AG08396 (cell line): Measurements from ENCODE around the gene BRWD1.

Source experiments
- DNase-seq: peaks from one replicate; pipeline ENCODE4 v3.0.0; 2012; ENCODE audit warnings: low spot score, mixed read lengths

The BRWD1 gene

GRCh38 chr21:39197448-39198233, 115.8 kb downstream of the BRWD1 start:
- DNase-seq: no peak

- no peak for DNase-seq
Measured at GRCh38 chr21:39196838-39197237, 116.6 kb downstream of the BRWD1 start.

GRCh38 chr21:39196310-39196709, 117.1 kb downstream of the BRWD1 start:
- DNase-seq: no peak

GRCh38 chr21:39193380-39193779, 120.1 kb downstream of the BRWD1 start:
- no peak for DNase-seq

- DNase-seq: peak; percentile 14
Measured at GRCh38 chr21:39189857-39190604, 123.4 kb downstream of the BRWD1 start.

- DNase-seq: no peak
Measured at GRCh38 chr21:39188521-39189139, 124.8 kb downstream of the BRWD1 start.

- DNase-seq: no peak
Measured at GRCh38 chr21:39187141-39187540, 126.3 kb downstream of the BRWD1 start.

GRCh38 chr21:39186676-39187075, 126.8 kb downstream of the BRWD1 start:
- no peak for DNase-seq

- no peak for DNase-seq
Measured at GRCh38 chr21:39185157-39185556, 128.3 kb downstream of the BRWD1 start.

- no peak for DNase-seq
Measured at GRCh38 chr21:39184050-39184980, 129.1 kb downstream of the BRWD1 start.

GRCh38 chr21:39183272-39184049, 130.0 kb downstream of the BRWD1 start, which contains the start of gene PSMG1:
Gene PSMG1, minus strand, starts transcription at chr21:39183451. Its CDS starts 66 bp downstream, at chr21:39183385.
- peak; percentile 96 for DNase-seq

- no peak for DNase-seq
Measured at GRCh38 chr21:39182484-39183271, 130.8 kb downstream of the BRWD1 start.

- DNase-seq: no peak
Measured at GRCh38 chr21:39182016-39182415, 131.4 kb downstream of the BRWD1 start.

- DNase-seq: no peak
Measured at GRCh38 chr21:39181205-39181818, 132.1 kb downstream of the BRWD1 start.

- no peak for DNase-seq
Measured at GRCh38 chr21:39180429-39181019, 132.9 kb downstream of the BRWD1 start.

- no peak for DNase-seq
Measured at GRCh38 chr21:39178421-39178820, 135.0 kb downstream of the BRWD1 start.

- DNase-seq: no peak
Measured at GRCh38 chr21:39176271-39176709, 137.1 kb downstream of the BRWD1 start.

GRCh38 chr21:39175665-39176064, 137.8 kb downstream of the BRWD1 start:
- no peak for DNase-seq

GRCh38 chr21:39175154-39175553, 138.3 kb downstream of the BRWD1 start:
- DNase-seq: no peak
